ENCODE data around the gene LYSET.

DNA sequence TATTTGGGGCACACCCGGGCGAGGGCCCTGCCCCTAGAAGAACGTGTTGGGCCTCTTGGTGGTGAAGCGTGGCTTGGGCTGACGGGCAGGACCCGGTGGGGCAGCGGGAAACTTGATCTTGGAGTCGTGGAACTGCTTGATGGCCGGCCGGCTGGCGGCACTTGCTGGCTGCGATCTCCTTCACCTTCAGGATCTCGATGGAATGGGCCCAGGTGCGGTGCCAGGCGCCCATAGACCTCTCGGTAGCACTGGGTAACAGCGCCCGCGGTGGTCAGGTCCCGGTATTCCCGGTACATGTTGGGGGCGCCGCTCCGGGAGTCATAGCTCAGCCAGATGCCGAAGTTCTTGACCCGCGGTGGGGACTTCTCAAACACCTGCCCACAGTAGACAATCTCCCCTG lies 38.4 kb downstream of the LYSET start:
- TF ChIP-seq, protein P1, sequence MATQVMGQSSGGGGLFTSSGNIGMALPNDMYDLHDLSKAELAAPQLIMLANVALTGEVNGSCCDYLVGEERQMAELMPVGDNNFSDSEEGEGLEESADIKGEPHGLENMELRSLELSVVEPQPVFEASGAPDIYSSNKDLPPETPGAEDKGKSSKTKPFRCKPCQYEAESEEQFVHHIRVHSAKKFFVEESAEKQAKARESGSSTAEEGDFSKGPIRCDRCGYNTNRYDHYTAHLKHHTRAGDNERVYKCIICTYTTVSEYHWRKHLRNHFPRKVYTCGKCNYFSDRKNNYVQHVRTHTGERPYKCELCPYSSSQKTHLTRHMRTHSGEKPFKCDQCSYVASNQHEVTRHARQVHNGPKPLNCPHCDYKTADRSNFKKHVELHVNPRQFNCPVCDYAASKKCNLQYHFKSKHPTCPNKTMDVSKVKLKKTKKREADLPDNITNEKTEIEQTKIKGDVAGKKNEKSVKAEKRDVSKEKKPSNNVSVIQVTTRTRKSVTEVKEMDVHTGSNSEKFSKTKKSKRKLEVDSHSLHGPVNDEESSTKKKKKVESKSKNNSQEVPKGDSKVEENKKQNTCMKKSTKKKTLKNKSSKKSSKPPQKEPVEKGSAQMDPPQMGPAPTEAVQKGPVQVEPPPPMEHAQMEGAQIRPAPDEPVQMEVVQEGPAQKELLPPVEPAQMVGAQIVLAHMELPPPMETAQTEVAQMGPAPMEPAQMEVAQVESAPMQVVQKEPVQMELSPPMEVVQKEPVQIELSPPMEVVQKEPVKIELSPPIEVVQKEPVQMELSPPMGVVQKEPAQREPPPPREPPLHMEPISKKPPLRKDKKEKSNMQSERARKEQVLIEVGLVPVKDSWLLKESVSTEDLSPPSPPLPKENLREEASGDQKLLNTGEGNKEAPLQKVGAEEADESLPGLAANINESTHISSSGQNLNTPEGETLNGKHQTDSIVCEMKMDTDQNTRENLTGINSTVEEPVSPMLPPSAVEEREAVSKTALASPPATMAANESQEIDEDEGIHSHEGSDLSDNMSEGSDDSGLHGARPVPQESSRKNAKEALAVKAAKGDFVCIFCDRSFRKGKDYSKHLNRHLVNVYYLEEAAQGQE (IDR thresholded peaks at IDR 0.05) = no peak
- TF ChIP-seq, protein P2, sequence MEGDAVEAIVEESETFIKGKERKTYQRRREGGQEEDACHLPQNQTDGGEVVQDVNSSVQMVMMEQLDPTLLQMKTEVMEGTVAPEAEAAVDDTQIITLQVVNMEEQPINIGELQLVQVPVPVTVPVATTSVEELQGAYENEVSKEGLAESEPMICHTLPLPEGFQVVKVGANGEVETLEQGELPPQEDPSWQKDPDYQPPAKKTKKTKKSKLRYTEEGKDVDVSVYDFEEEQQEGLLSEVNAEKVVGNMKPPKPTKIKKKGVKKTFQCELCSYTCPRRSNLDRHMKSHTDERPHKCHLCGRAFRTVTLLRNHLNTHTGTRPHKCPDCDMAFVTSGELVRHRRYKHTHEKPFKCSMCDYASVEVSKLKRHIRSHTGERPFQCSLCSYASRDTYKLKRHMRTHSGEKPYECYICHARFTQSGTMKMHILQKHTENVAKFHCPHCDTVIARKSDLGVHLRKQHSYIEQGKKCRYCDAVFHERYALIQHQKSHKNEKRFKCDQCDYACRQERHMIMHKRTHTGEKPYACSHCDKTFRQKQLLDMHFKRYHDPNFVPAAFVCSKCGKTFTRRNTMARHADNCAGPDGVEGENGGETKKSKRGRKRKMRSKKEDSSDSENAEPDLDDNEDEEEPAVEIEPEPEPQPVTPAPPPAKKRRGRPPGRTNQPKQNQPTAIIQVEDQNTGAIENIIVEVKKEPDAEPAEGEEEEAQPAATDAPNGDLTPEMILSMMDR (IDR thresholded peaks at IDR 0.05) = no peak
- TF ChIP-seq, protein P3, sequence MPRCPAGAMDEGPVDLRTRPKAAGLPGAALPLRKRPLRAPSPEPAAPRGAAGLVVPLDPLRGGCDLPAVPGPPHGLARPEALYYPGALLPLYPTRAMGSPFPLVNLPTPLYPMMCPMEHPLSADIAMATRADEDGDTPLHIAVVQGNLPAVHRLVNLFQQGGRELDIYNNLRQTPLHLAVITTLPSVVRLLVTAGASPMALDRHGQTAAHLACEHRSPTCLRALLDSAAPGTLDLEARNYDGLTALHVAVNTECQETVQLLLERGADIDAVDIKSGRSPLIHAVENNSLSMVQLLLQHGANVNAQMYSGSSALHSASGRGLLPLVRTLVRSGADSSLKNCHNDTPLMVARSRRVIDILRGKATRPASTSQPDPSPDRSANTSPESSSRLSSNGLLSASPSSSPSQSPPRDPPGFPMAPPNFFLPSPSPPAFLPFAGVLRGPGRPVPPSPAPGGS (IDR thresholded peaks at IDR 0.05) = no peak
- TF ChIP-seq JUN (IDR thresholded peaks at IDR 0.05) (no peak), CHD2 (IDR thresholded peaks at IDR 0.05; ENCODE audit: low read length, partially characterized antibody) (no peak), RFX5 (IDR thresholded peaks at IDR 0.05) (no peak), POLR2A (IDR thresholded peaks at IDR 0.05; ENCODE audit: low read length) (no peak), MAFK (IDR thresholded peaks at IDR 0.05; ENCODE audit: partially characterized antibody) (no peak)
